OCI-LY3 (cell line): ENCODE results near the gene DUSP5.
A peak's percentile ranks its signal among the peaks of the same experiment; 100 is the strongest.
"Not testable (repeated sequence)": the region's sequence is repeated elsewhere in the genome, so short reads cannot be mapped to it uniquely, and the experiment has no call there.

Source experiments
- H2AFZ ChIP-seq: fragments of 200-600, 300-600 bp; shearing (Covaris generic); 2 replicates; pipeline ENCODE4 v1.6.0; 2014; ENCODE audit warnings: antibody characterized with exemption, low read depth, low read length
- H3K27ac ChIP-seq: fragments of 200-600, 300-600 bp; sonication (generic); 2 replicates; pipeline ENCODE4 v1.5.1; 2014; ENCODE audit warnings: mild to moderate bottlenecking, low read length, moderate library complexity, mixed read lengths
- H3K27me3 ChIP-seq: fragments of 200-600, 300-600 bp; sonication (generic); 2 replicates; pipeline ENCODE4 v1.6.1; 2014; ENCODE audit warnings: low read depth, low read length, mixed read lengths
- H3K36me3 ChIP-seq: fragments of 200-600, 300-600 bp; sonication (generic); replicated peaks from 2 replicates; pipeline ENCODE3; 2014; ENCODE audit warnings: low read depth, low read length, mixed read lengths
- H3K4me1 ChIP-seq: fragments of 300-600, 200-600 bp; sonication (generic); 2 replicates; pipeline ENCODE4 v1.6.1; 2014; ENCODE audit warnings: low read length, mixed read lengths
- H3K4me2 ChIP-seq: fragments of 200-600, 300-600 bp; sonication (generic); 2 replicates; pipeline ENCODE4 v1.6.1; 2014; ENCODE audit warnings: low read length, mixed read lengths
- H3K4me3 ChIP-seq: fragments of 300-600, 200-600 bp; sonication (generic); 2 replicates; pipeline ENCODE4 v1.5.1; 2014; ENCODE audit warnings: antibody characterized with exemption, mild to moderate bottlenecking, low read length, moderate library complexity
- H3K79me2 ChIP-seq: fragments of 300-600, 200-600 bp; shearing (Covaris generic); 2 replicates; pipeline ENCODE4 v1.6.1; 2014; ENCODE audit warnings: mild to moderate bottlenecking, low read length, mixed read lengths
- H3K9ac ChIP-seq: fragments of 300-600, 200-600 bp; shearing (Covaris generic); 2 replicates; pipeline ENCODE4 v1.6.0; 2014; ENCODE audit warnings: mild to moderate bottlenecking, low read length, moderate library complexity
- H3K9me3 ChIP-seq: fragments of 200-600, 300-600 bp; shearing (Covaris generic); 2 replicates; pipeline ENCODE4 v1.6.1; 2014; ENCODE audit warnings: low read length, mixed read lengths; ENCODE audit not compliant: insufficient read depth
- H4K20me1 ChIP-seq: fragments of 200-600, 300-600 bp; sonication (generic); 2 replicates; pipeline ENCODE4 v1.6.1; 2016; ENCODE audit warnings: low read length, mixed read lengths; ENCODE audit not compliant: insufficient read depth
- EZH2phosphoT487 ChIP-seq: fragments of 200-600 bp; shearing (Covaris generic); IDR thresholded peaks from 2 replicates; pipeline ENCODE4 v1.6.1; 2018; ENCODE audit warnings: antibody characterized with exemption, mixed run types, low read depth
- TF ChIP-seq, protein P1 (sequence below): fragments of 200-600, 300-600 bp; sonication (generic); IDR thresholded peaks from 2 replicates; pipeline ENCODE4 v1.5.1; 2014; ENCODE audit warnings: antibody characterized with exemption, low read length, low read depth

The DUSP5 gene

DNA sequence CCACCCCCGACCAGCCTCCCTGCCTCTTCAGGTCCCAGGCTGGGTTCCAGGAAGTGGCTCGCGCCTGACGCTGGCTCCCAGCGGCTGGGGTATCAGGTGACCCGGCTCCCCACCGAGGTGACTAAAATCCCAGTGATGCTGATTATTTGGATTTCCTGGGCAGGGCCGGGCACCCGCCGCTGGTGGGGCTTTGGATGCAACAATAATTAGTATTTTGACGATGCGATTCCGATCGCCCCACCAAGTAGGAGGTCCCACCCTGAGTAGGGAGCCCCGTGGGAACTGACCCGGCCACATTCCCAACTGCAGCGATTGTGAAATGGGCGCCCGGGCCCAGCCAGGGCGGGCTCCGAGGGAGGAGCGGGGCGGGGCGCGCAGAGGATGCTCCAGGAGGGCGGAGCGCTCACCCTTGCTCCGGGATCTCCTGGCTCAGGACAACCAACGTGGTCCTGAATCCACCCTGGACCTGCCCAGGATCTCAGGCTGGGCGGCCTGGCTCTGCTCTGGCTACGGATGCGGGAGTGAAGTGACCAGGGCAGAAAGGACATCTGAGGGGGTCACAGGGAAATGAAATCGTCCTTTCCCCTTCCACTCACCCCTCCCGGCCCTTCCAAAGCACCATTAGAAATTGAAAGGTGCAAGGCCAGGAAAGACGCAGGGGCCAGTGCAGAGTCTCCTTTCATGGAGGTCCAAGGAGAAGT is 32.6 kb downstream of the DUSP5 start:
- Histone ChIP-seq H4K20me1 (no peaks in the 10 kb centered on the region), H3K4me3 (no peak overlapping the region), H3K36me3 (no peaks in the 10 kb centered on the region), H3K27ac (no peak overlapping the region), H3K9ac (no peak overlapping the region), H3K9me3 (no peaks in the 10 kb centered on the region), H2AFZ (no peak overlapping the region), H3K4me2 (no peak overlapping the region), H3K27me3 (peaks cover 5% of the 10 kb centered on the region; the same call in 1 of the 2 replicates), H3K79me2 (no peaks in the 10 kb centered on the region), H3K4me1 (peaks cover 9% of the 10 kb centered on the region)
- TF ChIP-seq EZH2phosphoT487 = no peak
- TF ChIP-seq, protein P1, sequence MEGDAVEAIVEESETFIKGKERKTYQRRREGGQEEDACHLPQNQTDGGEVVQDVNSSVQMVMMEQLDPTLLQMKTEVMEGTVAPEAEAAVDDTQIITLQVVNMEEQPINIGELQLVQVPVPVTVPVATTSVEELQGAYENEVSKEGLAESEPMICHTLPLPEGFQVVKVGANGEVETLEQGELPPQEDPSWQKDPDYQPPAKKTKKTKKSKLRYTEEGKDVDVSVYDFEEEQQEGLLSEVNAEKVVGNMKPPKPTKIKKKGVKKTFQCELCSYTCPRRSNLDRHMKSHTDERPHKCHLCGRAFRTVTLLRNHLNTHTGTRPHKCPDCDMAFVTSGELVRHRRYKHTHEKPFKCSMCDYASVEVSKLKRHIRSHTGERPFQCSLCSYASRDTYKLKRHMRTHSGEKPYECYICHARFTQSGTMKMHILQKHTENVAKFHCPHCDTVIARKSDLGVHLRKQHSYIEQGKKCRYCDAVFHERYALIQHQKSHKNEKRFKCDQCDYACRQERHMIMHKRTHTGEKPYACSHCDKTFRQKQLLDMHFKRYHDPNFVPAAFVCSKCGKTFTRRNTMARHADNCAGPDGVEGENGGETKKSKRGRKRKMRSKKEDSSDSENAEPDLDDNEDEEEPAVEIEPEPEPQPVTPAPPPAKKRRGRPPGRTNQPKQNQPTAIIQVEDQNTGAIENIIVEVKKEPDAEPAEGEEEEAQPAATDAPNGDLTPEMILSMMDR = no peak

DNA sequence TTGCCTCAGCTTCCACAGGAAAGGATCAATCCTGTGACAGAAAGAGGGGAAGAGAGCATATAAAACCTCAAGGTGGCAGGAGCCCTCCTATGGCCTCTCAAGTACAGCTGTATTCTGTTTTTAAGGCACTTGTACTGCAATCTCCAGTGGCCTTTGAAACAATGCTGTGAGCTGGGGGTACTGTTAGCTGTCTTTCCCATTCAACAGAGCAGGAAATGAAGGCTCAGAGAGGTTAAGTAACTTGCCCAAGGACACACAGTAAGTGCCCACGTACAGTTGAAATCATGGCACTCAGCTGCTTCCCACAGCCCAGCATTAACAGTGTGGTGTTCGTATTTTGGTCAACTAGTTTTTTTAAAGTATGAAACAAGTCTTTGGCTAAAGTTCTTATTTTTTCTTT is 34.0 kb downstream of the DUSP5 start:
- H4K20me1 ChIP-seq = no peaks in the 10 kb centered on the region
- no peaks in the 10 kb centered on the region for H3K9me3 ChIP-seq
- no peak overlapping the region for H3K4me2 ChIP-seq
- peaks cover 5% of the 10 kb centered on the region; the same call in 1 of the 2 replicates for H3K27me3 ChIP-seq
- TF ChIP-seq, protein P1 = no peak
- TF ChIP-seq EZH2phosphoT487 = no peak
- H3K79me2 ChIP-seq = no peaks in the 10 kb centered on the region
- H3K4me3 ChIP-seq = no peak overlapping the region
- no peak overlapping the region for H3K9ac ChIP-seq
- no peak overlapping the region for H3K27ac ChIP-seq
- peaks cover 19% of the 10 kb centered on the region for H3K4me1 ChIP-seq
- H2AFZ ChIP-seq = no peak overlapping the region
- H3K36me3 ChIP-seq = no peaks in the 10 kb centered on the region

DNA sequence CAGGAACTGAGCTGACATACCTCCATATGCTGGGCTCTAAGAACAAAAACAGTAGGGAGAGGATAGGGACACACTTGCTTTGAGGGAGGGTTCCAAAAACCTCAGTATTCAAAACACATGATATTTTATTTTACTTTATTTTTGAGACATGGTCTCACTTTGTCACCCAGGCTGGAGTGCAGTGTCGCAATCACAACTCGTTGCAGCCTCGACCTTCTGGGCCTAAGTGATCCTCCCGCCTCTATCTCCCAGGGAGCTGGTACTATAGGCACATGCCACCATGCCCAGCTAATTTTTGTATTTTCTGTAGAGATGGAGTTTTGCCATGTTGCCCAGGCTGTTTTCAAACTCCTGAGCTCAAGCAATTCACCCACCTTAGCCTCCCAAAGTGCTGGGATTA is 34.9 kb downstream of the DUSP5 start:
- not testable (repeated sequence) for H3K9me3 ChIP-seq, H4K20me1 ChIP-seq, H3K27me3 ChIP-seq, H3K36me3 ChIP-seq, H3K4me2 ChIP-seq, H3K4me3 ChIP-seq, H3K9ac ChIP-seq, H3K79me2 ChIP-seq, H3K27ac ChIP-seq, H2AFZ ChIP-seq
- peaks cover 27% of the 10 kb centered on the region for H3K4me1 ChIP-seq

DNA sequence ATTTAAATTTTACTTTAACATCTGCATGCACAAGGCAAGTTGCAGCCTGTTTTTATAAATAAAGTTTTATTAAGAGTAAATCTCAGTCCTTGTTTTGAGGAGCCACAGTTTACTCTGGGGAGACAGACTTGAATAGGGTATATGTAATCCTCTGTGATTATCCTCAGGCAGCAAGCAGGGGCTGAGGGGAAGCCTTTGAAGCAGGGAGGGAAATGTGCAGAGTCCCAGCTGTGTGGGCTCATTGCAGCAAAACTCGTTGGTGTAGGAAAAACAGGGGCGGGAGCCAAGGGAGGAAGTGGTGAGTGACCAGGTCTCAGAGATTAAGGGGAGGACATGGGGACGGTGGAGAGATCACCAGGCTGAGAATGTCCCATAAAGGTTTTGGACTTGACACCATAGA is 35.4 kb downstream of the DUSP5 start:
- no peaks in the 10 kb centered on the region for H3K79me2 ChIP-seq
- peaks cover 5% of the 10 kb centered on the region; the same call in 1 of the 2 replicates for H3K27me3 ChIP-seq
- H4K20me1 ChIP-seq = no peaks in the 10 kb centered on the region
- no peak overlapping the region for H3K27ac ChIP-seq
- no peaks in the 10 kb centered on the region for H3K9me3 ChIP-seq
- H3K36me3 ChIP-seq = no peaks in the 10 kb centered on the region
- H3K4me2 ChIP-seq = no peak overlapping the region
- H2AFZ ChIP-seq = no peak overlapping the region
- no peak overlapping the region for H3K4me3 ChIP-seq
- H3K4me1 ChIP-seq = peaks cover 27% of the 10 kb centered on the region
- no peak overlapping the region for H3K9ac ChIP-seq
- no peak for TF ChIP-seq EZH2phosphoT487
- TF ChIP-seq, protein P1 = no peak

DNA sequence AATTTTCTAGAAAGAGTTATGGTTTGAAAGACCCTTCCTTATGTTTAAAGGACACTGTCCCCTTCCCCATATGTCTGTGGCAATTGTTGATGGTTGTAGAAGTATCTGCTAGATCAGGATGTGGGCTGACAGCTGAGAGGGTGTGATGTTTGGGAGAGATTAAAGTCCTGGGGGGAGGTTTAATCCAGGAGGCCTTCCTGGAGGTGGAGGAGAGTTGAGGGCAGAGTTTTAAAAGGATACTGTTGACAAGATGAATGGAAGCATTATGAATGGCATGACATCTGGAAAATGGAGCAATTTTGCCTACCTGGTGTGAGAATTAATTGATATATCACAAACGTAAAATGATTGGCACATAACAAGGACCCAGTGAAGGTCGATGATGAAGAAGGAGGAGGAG is 36.9 kb downstream of the DUSP5 start:
- no peak overlapping the region for H3K4me3 ChIP-seq
- no peak overlapping the region for H2AFZ ChIP-seq
- H3K79me2 ChIP-seq = no peaks in the 10 kb centered on the region
- peaks cover 27% of the 10 kb centered on the region for H3K4me1 ChIP-seq
- H3K9ac ChIP-seq = no peak overlapping the region
- TF ChIP-seq, protein P1 = no peak
- no peak overlapping the region for H3K27ac ChIP-seq
- peak overlapping the region; percentile 73 for H3K4me2 ChIP-seq
- H4K20me1 ChIP-seq = no peaks in the 10 kb centered on the region
- H3K27me3 ChIP-seq = peaks cover 5% of the 10 kb centered on the region; the same call in 1 of the 2 replicates
- no peaks in the 10 kb centered on the region for H3K9me3 ChIP-seq
- H3K36me3 ChIP-seq = no peaks in the 10 kb centered on the region
